Cerebellar cortex (tissue), 1 donor: ENCODE data around the gene DOCK9.

Experiments used
- DNase-seq: peaks from one replicate; pipeline ENCODE4 v3.0.0-alpha.2; 2015; ENCODE audit warnings: low spot score

The DOCK9 gene

GRCh38 chr13:98976941-98977340, 923 bp downstream of the DOCK9 start:
- no peak for DNase-seq

- no peak for DNase-seq
These were observed 1.5 kb downstream of the DOCK9 start for GRCh38 chr13:98976338-98976737.

GRCh38 chr13:98975822-98976261, 2.0 kb downstream of the DOCK9 start:
- no peak for DNase-seq

GRCh38 chr13:98974053-98974452, 3.8 kb downstream of the DOCK9 start:
- no peak for DNase-seq

GRCh38 chr13:98972627-98973026, 5.2 kb downstream of the DOCK9 start:
- DNase-seq = no peak

- DNase-seq = no peak
These were observed 5.8 kb downstream of the DOCK9 start for GRCh38 chr13:98972059-98972458.

GRCh38 chr13:98970330-98970729, 7.5 kb downstream of the DOCK9 start:
- peak; percentile 65 for DNase-seq

GRCh38 chr13:98967491-98967890, 10.4 kb downstream of the DOCK9 start:
- DNase-seq = no peak

GRCh38 chr13:98966019-98966418, 11.8 kb downstream of the DOCK9 start:
- DNase-seq = no peak

- no peak for DNase-seq
These were observed 12.5 kb downstream of the DOCK9 start for GRCh38 chr13:98965325-98965724.

- DNase-seq = no peak
These were observed 13.9 kb downstream of the DOCK9 start for GRCh38 chr13:98963917-98964316.

- no peak for DNase-seq
These were observed 14.8 kb downstream of the DOCK9 start for GRCh38 chr13:98962901-98963590.

- no peak for DNase-seq
These were observed 16.3 kb downstream of the DOCK9 start for GRCh38 chr13:98961503-98962105.

GRCh38 chr13:98960606-98961502, 17.0 kb downstream of the DOCK9 start:
- no peak for DNase-seq

GRCh38 chr13:98959786-98960605, 17.9 kb downstream of the DOCK9 start:
- DNase-seq = no peak

- DNase-seq = no peak
These were observed 18.6 kb downstream of the DOCK9 start for GRCh38 chr13:98959291-98959690.

- DNase-seq = no peak
These were observed 19.4 kb downstream of the DOCK9 start for GRCh38 chr13:98958443-98958794.

GRCh38 chr13:98957731-98958442, 20.0 kb downstream of the DOCK9 start:
- DNase-seq = no peak

- DNase-seq = no peak
These were observed 22.5 kb downstream of the DOCK9 start for GRCh38 chr13:98955336-98955735.

GRCh38 chr13:98954313-98954712, 23.6 kb downstream of the DOCK9 start:
- no peak for DNase-seq

GRCh38 chr13:98951266-98951665, 26.6 kb downstream of the DOCK9 start:
- no peak for DNase-seq
